ENCODE results near the gene DNAJC22.

Gene DNAJC22

DNA sequence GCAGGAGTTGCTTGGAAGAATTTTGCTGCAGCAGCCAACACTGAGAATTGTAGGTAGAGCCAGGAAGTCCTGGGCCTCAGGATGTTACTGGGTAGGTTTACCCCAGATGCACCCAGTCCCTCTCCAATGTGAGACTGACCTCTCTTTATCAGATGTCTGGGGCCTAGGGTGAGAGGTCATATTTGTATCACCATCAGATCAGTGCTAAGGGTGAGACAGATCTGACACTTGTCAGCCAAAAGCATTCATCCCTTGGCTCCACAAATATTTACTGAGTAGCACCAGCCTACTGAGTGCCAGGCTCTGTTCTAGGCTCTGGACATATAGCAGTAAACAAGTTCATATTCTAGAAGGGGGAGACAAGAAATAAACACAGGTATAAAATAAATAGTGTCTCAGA is 19.3 kb upstream of the DNAJC22 start:
- Histone ChIP-seq H2AFZ (ENCODE audit: low read depth, low read length, severe bottlenecking) (no peak overlapping the region), H3K27ac (ENCODE audit: low read depth, low read length) (no peak overlapping the region), H3K36me3 (ENCODE audit: low read length) (no peaks in the 10 kb centered on the region; the same call in none of the 2 replicates), H3K9ac (ENCODE audit: low read length) (no peak overlapping the region), H4K20me1 (ENCODE audit: low read depth, low read length) (no peaks in the 10 kb centered on the region), H3K4me2 (ENCODE audit: low read depth, low read length, poor library complexity, severe bottlenecking) (no peak overlapping the region), H3K4me3 (ENCODE audit: insufficient read depth, low read length, poor library complexity, severe bottlenecking) (no peak overlapping the region), H3K9me3 (ENCODE audit: insufficient read depth, low read length) (no peaks in the 10 kb centered on the region), H3K27me3 (ENCODE audit: low read length) (no peaks in the 10 kb centered on the region), H3K79me2 (ENCODE audit: insufficient read depth, low read length) (peaks cover 15% of the 10 kb centered on the region), H3F3A (ENCODE audit: insufficient read depth) (no peaks in the 10 kb centered on the region), H3K9me2 (replicated peaks; ENCODE audit: insufficient read depth, low read length) (no peaks in the 10 kb centered on the region)
- TF ChIP-seq EZH2phosphoT487 (conservative IDR thresholded peaks at IDR 0.05; ENCODE audit: low read length) (no peak), CTCF (IDR thresholded peaks at IDR 0.05; ENCODE audit: insufficient read depth, low read length, poor library complexity, severe bottlenecking) (no peak)

GRCh38 chr12:49327887-49328286 is 18.8 kb upstream of the DNAJC22 start:
- Histone ChIP-seq H3K9ac (ENCODE audit: low read length) (no peak overlapping the region), H3K9me2 (replicated peaks; ENCODE audit: insufficient read depth, low read length) (no peaks in the 10 kb centered on the region)

DNA sequence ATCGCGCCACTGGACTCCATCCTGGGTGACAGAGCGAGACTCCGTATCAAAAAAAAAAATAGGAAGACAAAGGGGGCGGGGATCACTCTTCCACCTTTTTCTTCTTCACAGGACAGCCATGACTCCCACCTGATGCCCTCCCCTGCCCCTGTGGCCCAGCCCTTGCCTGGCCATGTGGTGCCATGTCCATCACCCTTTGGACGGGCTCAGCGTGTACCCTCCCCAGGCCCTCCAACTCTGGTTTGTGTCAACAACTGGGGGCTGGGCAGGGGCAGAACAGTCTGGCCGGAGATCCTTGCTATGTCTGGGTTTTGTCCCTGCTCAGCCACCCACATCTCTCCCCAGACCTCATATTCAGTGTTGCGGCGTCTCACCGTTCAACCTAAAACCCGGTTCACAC is 17.9 kb upstream of the DNAJC22 start:
- no peak overlapping the region for H3K9ac ChIP-seq (ENCODE audit: low read length)
- no peaks in the 10 kb centered on the region for H3K9me3 ChIP-seq (ENCODE audit: insufficient read depth, low read length)
- TF ChIP-seq CTCF (IDR thresholded peaks at IDR 0.05; ENCODE audit: insufficient read depth, low read length, poor library complexity, severe bottlenecking) (no peak), EZH2phosphoT487 (conservative IDR thresholded peaks at IDR 0.05; ENCODE audit: low read length) (no peak)
- no peak overlapping the region for H3K27ac ChIP-seq (ENCODE audit: low read depth, low read length)
- no peaks in the 10 kb centered on the region for H3K27me3 ChIP-seq (ENCODE audit: low read length)
- no peak overlapping the region for H3K4me3 ChIP-seq (ENCODE audit: insufficient read depth, low read length, poor library complexity, severe bottlenecking)
- no peaks in the 10 kb centered on the region for H4K20me1 ChIP-seq (ENCODE audit: low read depth, low read length)
- H3K79me2 ChIP-seq (ENCODE audit: insufficient read depth, low read length): peaks cover 7% of the 10 kb centered on the region
- H3K36me3 ChIP-seq (ENCODE audit: low read length): no peaks in the 10 kb centered on the region; the same call in none of the 2 replicates
- H3K4me2 ChIP-seq (ENCODE audit: low read depth, low read length, poor library complexity, severe bottlenecking): no peak overlapping the region
- no peaks in the 10 kb centered on the region for H3K9me2 ChIP-seq (replicated peaks; ENCODE audit: insufficient read depth, low read length)
- no peaks in the 10 kb centered on the region for H3F3A ChIP-seq (ENCODE audit: insufficient read depth)
- no peak overlapping the region for H2AFZ ChIP-seq (ENCODE audit: low read depth, low read length, severe bottlenecking)

More at GRCh38 chr12:49327887-49328286, 18.8 kb upstream of the DNAJC22 start:
- Histone ChIP-seq H3K4me2 (ENCODE audit: low read depth, low read length, poor library complexity, severe bottlenecking) (no peak overlapping the region), H3K9me3 (ENCODE audit: insufficient read depth, low read length) (no peaks in the 10 kb centered on the region), H3F3A (ENCODE audit: insufficient read depth) (no peaks in the 10 kb centered on the region), H3K36me3 (ENCODE audit: low read length) (no peaks in the 10 kb centered on the region; the same call in none of the 2 replicates), H3K27ac (ENCODE audit: low read depth, low read length) (no peak overlapping the region), H2AFZ (ENCODE audit: low read depth, low read length, severe bottlenecking) (no peak overlapping the region), H4K20me1 (ENCODE audit: low read depth, low read length) (no peaks in the 10 kb centered on the region), H3K4me3 (ENCODE audit: insufficient read depth, low read length, poor library complexity, severe bottlenecking) (no peak overlapping the region), H3K27me3 (ENCODE audit: low read length) (no peaks in the 10 kb centered on the region), H3K79me2 (ENCODE audit: insufficient read depth, low read length) (peaks cover 15% of the 10 kb centered on the region)
- TF ChIP-seq CTCF (IDR thresholded peaks at IDR 0.05; ENCODE audit: insufficient read depth, low read length, poor library complexity, severe bottlenecking): no peak
- no peak for TF ChIP-seq EZH2phosphoT487 (conservative IDR thresholded peaks at IDR 0.05; ENCODE audit: low read length)
